K562 (cell line): Measurements from ENCODE around the gene SPATA31C2. TPM values are rescaled to one million over a fixed set of nuclear protein-coding genes. Genes with fewer than 3 reads are reported as not detected.

Experiments
- ATAC-seq: fragments of 200-7000 bp; cut with Tn5 transposase; 3 replicates; pipeline ENCODE4 v1.9.1; 2020; ENCODE audit warnings: moderate library complexity
- BruUV-seq: library from RNA; stranded (reverse); fragments of 400-500 nt; replicated peaks from 2 replicates; lab custom pipeline; 2021; lab: Mats Ljungman, UMichigan
- CTCF ChIA-PET: fragments of 300-600 bp; formaldehyde crosslinking; extraction: SDS; loops from one replicate; lab custom pipeline; 2021; ENCODE audit warnings: low intra/inter-chr PET ratio; lab: Yijun Ruan, JAX
- POLR2A ChIA-PET: fragments of 300-600, 350-650 bp; sonication (Branson Sonifier 250); formaldehyde crosslinking; extraction: SDS; loops from one replicate; lab custom pipeline; 2021; ENCODE audit warnings: antibody characterized with exemption, inconsistent platforms; lab: Yijun Ruan, JAX
- DNase-seq, 4 experiments: peaks; one replicate each; pipeline versions ENCODE4 v3.0.0 to v3.0.0-alpha.2; 2011 to 2018; ENCODE audit warnings: low spot score in 3 of 4, mixed read lengths in 3 of 4; ENCODE audit errors: extremely low read depth in 1 of 4
- FAIRE-seq: peaks from 2 replicates; lab custom pipeline; 2011; peaks lifted over from hg19 to GRCh38; lab: Jason Lieb, UNC
- H2AFZ ChIP-seq: 2 replicates; pipeline ENCODE4 v1.6.0; 2011; ENCODE audit warnings: low read depth, low read length, control low read depth, inconsistent platforms
- H3K27ac ChIP-seq: fragments of 200-600 bp; 3 replicates; pipeline ENCODE4 v1.8.0; 2011; ENCODE audit warnings: low read depth, mild to moderate bottlenecking, control low read depth, inconsistent platforms, low read length, moderate library complexity, mixed read lengths; ENCODE audit errors: extremely low read depth
- H3K27me3 ChIP-seq, 2 experiments: fragments of 300-600 bp in 1 of 2; 2 replicates in 1 of 2; 3 replicates in 1 of 2; pipeline versions ENCODE4 v1.6.0 to v1.8.0; 2011; ENCODE audit warnings: inconsistent platforms in 2 of 2, low read length in 2 of 2, mild to moderate bottlenecking in 1 of 2, mixed read lengths in 1 of 2, moderate library complexity in 1 of 2; ENCODE audit not compliant: control insufficient read depth in 2 of 2, insufficient read depth in 2 of 2
- H3K36me3 ChIP-seq: fragments of 300-600 bp; 3 replicates; pipeline ENCODE4 v1.8.0; 2011; ENCODE audit warnings: mild to moderate bottlenecking, low read length, inconsistent platforms; ENCODE audit not compliant: control insufficient read depth, insufficient read depth
- H3K4me1 ChIP-seq, 2 experiments: fragments of 200-600 bp in 1 of 2; replicated peaks in 1 of 2; 2 replicates in 1 of 2; 3 replicates in 1 of 2; pipeline versions ENCODE4 v1.5.1 to v1.8.0; 2011; ENCODE audit warnings: inconsistent platforms in 2 of 2, low read length in 2 of 2, mild to moderate bottlenecking in 1 of 2, mixed read lengths in 1 of 2, moderate library complexity in 1 of 2; ENCODE audit not compliant: control insufficient read depth in 2 of 2, insufficient read depth in 2 of 2
- H3K4me2 ChIP-seq: 2 replicates; pipeline ENCODE4 v1.6.1; 2011; ENCODE audit warnings: low read length, control low read depth, inconsistent platforms, mixed read lengths; ENCODE audit not compliant: insufficient read depth
- H3K4me3 ChIP-seq: fragments of 200-600 bp; sonication (generic), shearing (Covaris generic); 2 replicates; pipeline ENCODE4 v1.5.1; 2016; ENCODE audit warnings: control low read depth, inconsistent platforms
- H3K79me2 ChIP-seq: fragments of 200-600 bp; 3 replicates; pipeline ENCODE4 v1.8.0; 2011; ENCODE audit warnings: low read length, inconsistent platforms; ENCODE audit not compliant: control insufficient read depth, insufficient read depth
- H3K9ac ChIP-seq, 2 experiments: 2 replicates each; pipeline versions ENCODE4 v1.6.0 to v1.6.1; 2011; ENCODE audit warnings: low read depth in 2 of 2, low read length in 2 of 2, control low read depth in 1 of 2, inconsistent platforms in 1 of 2, mild to moderate bottlenecking in 1 of 2, mixed read lengths in 1 of 2; ENCODE audit not compliant: insufficient read depth in 1 of 2
- H3K9me1 ChIP-seq: one replicate; pipeline ENCODE4 v1.6.0; 2011; ENCODE audit warnings: inconsistent platforms, mild to moderate bottlenecking, low read length, moderate library complexity; ENCODE audit not compliant: control insufficient read depth, insufficient read depth
- H3K9me3 ChIP-seq: replicated peaks from 2 replicates; pipeline ENCODE4 v1.5.1; 2011; ENCODE audit warnings: low read depth, low read length, inconsistent platforms; ENCODE audit not compliant: control insufficient read depth, insufficient read depth
- H4K20me1 ChIP-seq: replicated peaks from 2 replicates; pipeline ENCODE4 v1.6.1; 2011; ENCODE audit warnings: low read length, inconsistent platforms, mixed read lengths; ENCODE audit not compliant: control insufficient read depth, insufficient read depth
- FOXJ2 ChIP-seq: fragments of 200-800 bp; sonication (Bioruptor generic); IDR thresholded peaks from 2 replicates; pipeline ENCODE4 v1.6.1; 2016; ENCODE audit warnings: missing genetic modification characterization, missing compliant biosample characterization
- HSF4 ChIP-seq: fragments of 250-450 bp; sonication (Bioruptor Pico); IDR thresholded peaks from 2 replicates; pipeline ENCODE4 v2.1.2; 2022; ENCODE audit warnings: mild to moderate bottlenecking, moderate library complexity, borderline replicate concordance
- MAFK ChIP-seq: IDR thresholded peaks from 2 replicates; pipeline ENCODE4 v1.6.1; 2011; ENCODE audit warnings: low read length, improper control_type of control experiment
- MYBL2 ChIP-seq, 2 experiments: fragments of 450-650 bp in 1 of 2; sonication (generic) in 1 of 2; formaldehyde crosslinking in 1 of 2; IDR thresholded peaks; 2 replicates each; pipeline versions ENCODE4 v1.6.1 to v1.8.1; 2017 to 2022; ENCODE audit warnings: borderline replicate concordance in 1 of 2, inconsistent platforms in 1 of 2, low read depth in 1 of 2, mild to moderate bottlenecking in 1 of 2, missing genetic modification reagents in 1 of 2, moderate library complexity in 1 of 2
- PCBP2 ChIP-seq: fragments of 200-400 bp; formaldehyde crosslinking; IDR thresholded peaks from 2 replicates; pipeline ENCODE4 v1.6.1; 2018; ENCODE audit warnings: low read length, low read depth, mild to moderate bottlenecking, moderate library complexity; ENCODE audit not compliant: poor library complexity, severe bottlenecking
- PML ChIP-seq: IDR thresholded peaks from 2 replicates; pipeline ENCODE4 v1.6.1; 2012; ENCODE audit warnings: low read length, inconsistent platforms
- PURB ChIP-seq: sonication (generic); formaldehyde crosslinking; IDR thresholded peaks from 2 replicates; pipeline ENCODE4 v1.9.0; 2021; ENCODE audit warnings: low read depth, mild to moderate bottlenecking, missing genetic modification reagents
- SETDB1 ChIP-seq: IDR thresholded peaks from one replicate; pipeline ENCODE4 v1.6.1; 2012; ENCODE audit warnings: low read length, control low read depth, inconsistent platforms
- TRIM24 ChIP-seq, 2 experiments: fragments of 450-650 bp; IDR thresholded peaks; 2 replicates each; pipeline ENCODE4 v1.6.1; 2016
- ZC3H8 ChIP-seq: fragments of 450-650 bp; IDR thresholded peaks from 2 replicates; pipeline ENCODE4 v1.6.1; 2017
- ZNF444 ChIP-seq: fragments of 250-450 bp; sonication (Bioruptor Pico); IDR thresholded peaks from 2 replicates; pipeline ENCODE4 v1.4.0; 2020; ENCODE audit warnings: mild to moderate bottlenecking, moderate library complexity
- ZNF586 ChIP-seq: fragments of 450-650 bp; formaldehyde crosslinking; conservative IDR thresholded peaks from 2 replicates; pipeline ENCODE4 v1.4.0; 2020; ENCODE audit warnings: mild to moderate bottlenecking, moderate library complexity
- ZNF696 ChIP-seq: fragments of 250-450 bp; sonication (Bioruptor Pico); conservative IDR thresholded peaks from 2 replicates; pipeline ENCODE4 v1.4.0; 2020; ENCODE audit warnings: mild to moderate bottlenecking, moderate library complexity
- ZSCAN29 ChIP-seq: fragments of 450-650 bp; IDR thresholded peaks from 2 replicates; pipeline ENCODE4 v1.6.1; 2017
- WGBS: fragments of 100-300 bp; shearing (Covaris generic); methylation state at CpG from one replicate; pipeline ENCODE4 v1.1.6; 2016; ENCODE audit warnings: low coverage, mixed read lengths; ENCODE audit not compliant: insufficient coverage; ENCODE audit errors: missing lambda C conversion rate; 5-methylcytosine and 5-hydroxymethylcytosine counted together
- in situ Hi-C: fragments of 300-500 bp; cut with MboI; formaldehyde crosslinking; loops from 4 replicates; pipeline ENCODE4 v1.15.0; 2018; ENCODE audit warnings: inconsistent platforms, mixed read lengths
- intact Hi-C: fragments of 100-400 bp; cut with micrococcal nuclease; formaldehyde crosslinking; loops from 2 replicates; pipeline ENCODE4 v1.14.2; 2022
- polyA plus RNA-seq, 8 experiments: library from polyadenylated mRNA; depleted of rRNA in 4 of 8; stranded (reverse) in 5 of 8; unstranded in 3 of 8; fragments of >200 nt; fragmentation: Nextera tagmentation in 2 of 8; fragmentation: Illumina TruSeq in 1 of 8; extraction: Ambion mirVana in 2 of 8; extraction: Trizol in 1 of 8; gene quantifications; 2 replicates each; pipeline versions ENCODE4 v1.2.1 to v1.2.3, GENCODE V29; 2011 to 2014; ENCODE audit warnings: inconsistent platforms in 1 of 8, missing spikeins in 1 of 8
- total RNA-seq, 7 experiments: library from RNA; depleted of rRNA in 6 of 7; stranded (reverse); fragments of >200 nt in 6 of 7; fragmentation: Illumina TruSeq in 2 of 7; extraction: Trizol in 2 of 7; gene quantifications; 2 replicates each; pipeline versions ENCODE4 v1.2.1 to v1.2.3, GENCODE V29; 2011 to 2021; ENCODE audit warnings: low replicate concordance in 1 of 7
- TF ChIP-seq, protein P1 (sequence below): fragments of 200-800 bp; sonication (Bioruptor generic); IDR thresholded peaks from 2 replicates; pipeline ENCODE4 v1.6.1; 2016; ENCODE audit warnings: missing genetic modification characterization, missing compliant biosample characterization
- TF ChIP-seq, protein P2 (sequence below): fragments of 250-450 bp; sonication (Bioruptor Pico); IDR thresholded peaks from 2 replicates; pipeline ENCODE4 v1.4.0; 2020; ENCODE audit warnings: mild to moderate bottlenecking
- TF ChIP-seq, protein P3 (sequence below): fragments of 450-650 bp; formaldehyde crosslinking; IDR thresholded peaks from 2 replicates; pipeline ENCODE4 v1.4.0; 2020; ENCODE audit warnings: mild to moderate bottlenecking, moderate library complexity

Gene SPATA31C2
- total and polyA plus RNA-seq, 9 of the 15 experiments (the other 6 are each of a cell fraction or from before 2014, with no cell fraction given), result 0.04 to 0.27 (median 0.16) TPM

DNA sequence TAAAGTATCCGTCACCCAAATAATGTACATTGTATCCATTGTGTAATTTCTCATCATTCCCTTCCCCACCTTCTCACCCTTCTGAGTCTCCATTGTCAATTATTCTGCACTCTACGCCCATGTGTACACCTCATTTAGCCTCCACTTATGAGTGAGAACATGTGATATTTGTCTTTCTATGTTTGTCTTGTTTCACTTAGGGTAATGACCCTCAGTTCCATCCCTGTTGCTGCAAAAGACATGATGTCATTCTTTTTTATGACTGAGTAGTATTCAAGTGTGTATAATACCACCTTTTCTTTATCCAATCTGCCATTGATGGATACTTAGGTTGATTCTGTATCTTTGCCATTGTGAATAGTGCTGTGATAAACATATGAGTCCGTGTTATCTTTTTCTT lies 4.9 kb upstream of the SPATA31C2 start:
- CTCF ChIA-PET, result no interaction called here
- no peak for DNase-seq
- no peaks in the 10 kb centered on the region for H3K4me1 ChIP-seq
- H3K9me1 ChIP-seq, result no peaks in the 10 kb centered on the region
- 0% methylated on average over 2 of the region's 3 CpGs for WGBS
- FAIRE-seq, result no peak
- no peak overlapping the region for H3K4me3 ChIP-seq
- no peak overlapping the region for H3K27ac ChIP-seq
- H3K36me3 ChIP-seq, result no peaks in the 10 kb centered on the region
- H3K4me2 ChIP-seq, result no peak overlapping the region
- POLR2A ChIA-PET, result no interaction called here
- no peak overlapping the region for H2AFZ ChIP-seq
- no TSS peak for BruUV-seq
- H3K27me3 ChIP-seq, result no peaks in the 10 kb centered on the region
- intact Hi-C loops, result no loop called here
- H4K20me1 ChIP-seq, result no peaks in the 10 kb centered on the region
- no peak for ATAC-seq
- no peaks in the 10 kb centered on the region for H3K9me3 ChIP-seq
- H3K79me2 ChIP-seq, result no peaks in the 10 kb centered on the region
- in situ Hi-C loops, result no loop called here
- H3K9ac ChIP-seq, result no peak overlapping the region
- TF ChIP-seq, protein P1, sequence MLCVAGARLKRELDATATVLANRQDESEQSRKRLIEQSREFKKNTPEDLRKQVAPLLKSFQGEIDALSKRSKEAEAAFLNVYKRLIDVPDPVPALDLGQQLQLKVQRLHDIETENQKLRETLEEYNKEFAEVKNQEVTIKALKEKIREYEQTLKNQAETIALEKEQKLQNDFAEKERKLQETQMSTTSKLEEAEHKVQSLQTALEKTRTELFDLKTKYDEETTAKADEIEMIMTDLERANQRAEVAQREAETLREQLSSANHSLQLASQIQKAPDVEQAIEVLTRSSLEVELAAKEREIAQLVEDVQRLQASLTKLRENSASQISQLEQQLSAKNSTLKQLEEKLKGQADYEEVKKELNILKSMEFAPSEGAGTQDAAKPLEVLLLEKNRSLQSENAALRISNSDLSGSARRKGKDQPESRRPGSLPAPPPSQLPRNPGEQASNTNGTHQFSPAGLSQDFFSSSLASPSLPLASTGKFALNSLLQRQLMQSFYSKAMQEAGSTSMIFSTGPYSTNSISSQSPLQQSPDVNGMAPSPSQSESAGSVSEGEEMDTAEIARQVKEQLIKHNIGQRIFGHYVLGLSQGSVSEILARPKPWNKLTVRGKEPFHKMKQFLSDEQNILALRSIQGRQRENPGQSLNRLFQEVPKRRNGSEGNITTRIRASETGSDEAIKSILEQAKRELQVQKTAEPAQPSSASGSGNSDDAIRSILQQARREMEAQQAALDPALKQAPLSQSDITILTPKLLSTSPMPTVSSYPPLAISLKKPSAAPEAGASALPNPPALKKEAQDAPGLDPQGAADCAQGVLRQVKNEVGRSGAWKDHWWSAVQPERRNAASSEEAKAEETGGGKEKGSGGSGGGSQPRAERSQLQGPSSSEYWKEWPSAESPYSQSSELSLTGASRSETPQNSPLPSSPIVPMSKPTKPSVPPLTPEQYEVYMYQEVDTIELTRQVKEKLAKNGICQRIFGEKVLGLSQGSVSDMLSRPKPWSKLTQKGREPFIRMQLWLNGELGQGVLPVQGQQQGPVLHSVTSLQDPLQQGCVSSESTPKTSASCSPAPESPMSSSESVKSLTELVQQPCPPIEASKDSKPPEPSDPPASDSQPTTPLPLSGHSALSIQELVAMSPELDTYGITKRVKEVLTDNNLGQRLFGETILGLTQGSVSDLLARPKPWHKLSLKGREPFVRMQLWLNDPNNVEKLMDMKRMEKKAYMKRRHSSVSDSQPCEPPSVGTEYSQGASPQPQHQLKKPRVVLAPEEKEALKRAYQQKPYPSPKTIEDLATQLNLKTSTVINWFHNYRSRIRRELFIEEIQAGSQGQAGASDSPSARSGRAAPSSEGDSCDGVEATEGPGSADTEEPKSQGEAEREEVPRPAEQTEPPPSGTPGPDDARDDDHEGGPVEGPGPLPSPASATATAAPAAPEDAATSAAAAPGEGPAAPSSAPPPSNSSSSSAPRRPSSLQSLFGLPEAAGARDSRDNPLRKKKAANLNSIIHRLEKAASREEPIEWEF, result no peak
- no peak for TF ChIP-seq PCBP2
- TF ChIP-seq ZNF586 (CRISPR knock-in tag), result no peak
- TF ChIP-seq, protein P2, sequence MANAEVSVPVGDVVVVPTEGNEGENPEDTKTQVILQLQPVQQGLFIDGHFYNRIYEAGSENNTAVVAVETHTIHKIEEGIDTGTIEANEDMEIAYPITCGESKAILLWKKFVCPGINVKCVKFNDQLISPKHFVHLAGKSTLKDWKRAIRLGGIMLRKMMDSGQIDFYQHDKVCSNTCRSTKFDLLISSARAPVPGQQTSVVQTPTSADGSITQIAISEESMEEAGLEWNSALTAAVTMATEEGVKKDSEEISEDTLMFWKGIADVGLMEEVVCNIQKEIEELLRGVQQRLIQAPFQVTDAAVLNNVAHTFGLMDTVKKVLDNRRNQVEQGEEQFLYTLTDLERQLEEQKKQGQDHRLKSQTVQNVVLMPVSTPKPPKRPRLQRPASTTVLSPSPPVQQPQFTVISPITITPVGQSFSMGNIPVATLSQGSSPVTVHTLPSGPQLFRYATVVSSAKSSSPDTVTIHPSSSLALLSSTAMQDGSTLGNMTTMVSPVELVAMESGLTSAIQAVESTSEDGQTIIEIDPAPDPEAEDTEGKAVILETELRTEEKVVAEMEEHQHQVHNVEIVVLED (CRISPR knock-in tag), result no peak
- TF ChIP-seq MAFK, result no peak
- no peak for TF ChIP-seq ZNF696 (CRISPR knock-in tag)
- TF ChIP-seq TRIM24 (IDR thresholded peaks at IDR 0.05), result no peak
- TF ChIP-seq ZNF444 (CRISPR knock-in tag), result no peak
- TF ChIP-seq ZC3H8, result no peak
- no peak for TF ChIP-seq ZSCAN29
- no peak for TF ChIP-seq SETDB1
- no peak for TF ChIP-seq PML
- no peak for TF ChIP-seq MYBL2 (IDR thresholded peaks at IDR 0.05; ENCODE audit: low read depth)
- TF ChIP-seq MYBL2 (CRISPR knock-in tag; IDR thresholded peaks at IDR 0.05; ENCODE audit: borderline replicate concordance), result no peak
- TF ChIP-seq, protein P3, sequence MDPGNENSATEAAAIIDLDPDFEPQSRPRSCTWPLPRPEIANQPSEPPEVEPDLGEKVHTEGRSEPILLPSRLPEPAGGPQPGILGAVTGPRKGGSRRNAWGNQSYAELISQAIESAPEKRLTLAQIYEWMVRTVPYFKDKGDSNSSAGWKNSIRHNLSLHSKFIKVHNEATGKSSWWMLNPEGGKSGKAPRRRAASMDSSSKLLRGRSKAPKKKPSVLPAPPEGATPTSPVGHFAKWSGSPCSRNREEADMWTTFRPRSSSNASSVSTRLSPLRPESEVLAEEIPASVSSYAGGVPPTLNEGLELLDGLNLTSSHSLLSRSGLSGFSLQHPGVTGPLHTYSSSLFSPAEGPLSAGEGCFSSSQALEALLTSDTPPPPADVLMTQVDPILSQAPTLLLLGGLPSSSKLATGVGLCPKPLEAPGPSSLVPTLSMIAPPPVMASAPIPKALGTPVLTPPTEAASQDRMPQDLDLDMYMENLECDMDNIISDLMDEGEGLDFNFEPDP (CRISPR knock-in tag), result no peak
- no peak for TF ChIP-seq PURB (CRISPR knock-in tag)
- no peak for TF ChIP-seq FOXJ2 (tag)
- TF ChIP-seq HSF4 (CRISPR knock-in tag), result no peak
